Astrocyte of the spinal cord (primary cell): ENCODE results near the gene PDE8A.
A peak's percentile ranks its signal among the peaks of the same experiment; 100 is the strongest.

Source experiments
- DNase-seq: peaks from one replicate; pipeline ENCODE4 v3.0.0; 2011; ENCODE audit warnings: low read depth, low spot score
- H3K4me3 ChIP-seq: 2 replicates; pipeline ENCODE4 v1.5.1; 2011; ENCODE audit warnings: low read depth, mild to moderate bottlenecking, low read length, moderate library complexity
- in situ Hi-C: cut with HindIII; loops from 2 replicates; pipeline ENCODE4 v1.10.0; 2017; ENCODE audit warnings: low sequenced_read_pairs
- TF ChIP-seq, protein P1 (sequence below): IDR thresholded peaks from 2 replicates; pipeline ENCODE4 v1.5.1; 2012; ENCODE audit warnings: low read depth, mild to moderate bottlenecking, low read length, inconsistent platforms

PDE8A gene

DNA sequence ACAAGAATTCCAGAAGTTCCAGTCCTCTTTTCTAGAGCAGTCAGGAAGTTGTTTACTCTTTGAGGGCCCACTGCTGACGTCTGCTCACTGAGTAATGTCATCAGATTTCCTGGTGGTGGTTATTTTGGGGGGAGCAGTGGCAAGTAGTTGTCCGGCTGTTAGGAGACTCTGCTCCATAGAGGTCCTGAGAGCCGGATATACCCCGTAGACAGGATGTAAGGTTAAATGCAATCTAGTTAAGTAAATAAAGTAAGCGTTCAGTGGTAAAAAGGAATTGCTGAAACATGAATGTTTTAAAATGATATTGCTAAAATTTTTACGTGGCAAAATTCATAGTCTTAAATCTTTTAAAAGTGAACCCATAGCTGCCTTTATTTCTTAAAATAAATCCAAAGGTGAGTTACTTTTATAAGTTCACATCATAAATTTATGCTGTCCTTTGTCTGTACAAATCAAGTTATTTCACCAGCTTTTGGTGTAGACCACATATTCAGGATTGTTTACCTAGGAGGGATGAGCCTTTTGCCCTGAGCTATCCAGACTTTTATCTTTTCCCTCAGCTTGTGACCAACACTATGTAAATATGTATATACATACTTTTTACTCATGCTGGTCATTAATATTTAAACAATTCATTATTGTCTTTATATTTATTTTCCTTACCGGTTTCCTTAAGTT lies 65.8 kb downstream of the PDE8A start:
- H3K4me3 ChIP-seq, result no peak overlapping the region
- in situ Hi-C loops, result no loop called here
- TF ChIP-seq, protein P1, sequence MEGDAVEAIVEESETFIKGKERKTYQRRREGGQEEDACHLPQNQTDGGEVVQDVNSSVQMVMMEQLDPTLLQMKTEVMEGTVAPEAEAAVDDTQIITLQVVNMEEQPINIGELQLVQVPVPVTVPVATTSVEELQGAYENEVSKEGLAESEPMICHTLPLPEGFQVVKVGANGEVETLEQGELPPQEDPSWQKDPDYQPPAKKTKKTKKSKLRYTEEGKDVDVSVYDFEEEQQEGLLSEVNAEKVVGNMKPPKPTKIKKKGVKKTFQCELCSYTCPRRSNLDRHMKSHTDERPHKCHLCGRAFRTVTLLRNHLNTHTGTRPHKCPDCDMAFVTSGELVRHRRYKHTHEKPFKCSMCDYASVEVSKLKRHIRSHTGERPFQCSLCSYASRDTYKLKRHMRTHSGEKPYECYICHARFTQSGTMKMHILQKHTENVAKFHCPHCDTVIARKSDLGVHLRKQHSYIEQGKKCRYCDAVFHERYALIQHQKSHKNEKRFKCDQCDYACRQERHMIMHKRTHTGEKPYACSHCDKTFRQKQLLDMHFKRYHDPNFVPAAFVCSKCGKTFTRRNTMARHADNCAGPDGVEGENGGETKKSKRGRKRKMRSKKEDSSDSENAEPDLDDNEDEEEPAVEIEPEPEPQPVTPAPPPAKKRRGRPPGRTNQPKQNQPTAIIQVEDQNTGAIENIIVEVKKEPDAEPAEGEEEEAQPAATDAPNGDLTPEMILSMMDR, result no peak
- DNase-seq, result peak; percentile 97

DNA sequence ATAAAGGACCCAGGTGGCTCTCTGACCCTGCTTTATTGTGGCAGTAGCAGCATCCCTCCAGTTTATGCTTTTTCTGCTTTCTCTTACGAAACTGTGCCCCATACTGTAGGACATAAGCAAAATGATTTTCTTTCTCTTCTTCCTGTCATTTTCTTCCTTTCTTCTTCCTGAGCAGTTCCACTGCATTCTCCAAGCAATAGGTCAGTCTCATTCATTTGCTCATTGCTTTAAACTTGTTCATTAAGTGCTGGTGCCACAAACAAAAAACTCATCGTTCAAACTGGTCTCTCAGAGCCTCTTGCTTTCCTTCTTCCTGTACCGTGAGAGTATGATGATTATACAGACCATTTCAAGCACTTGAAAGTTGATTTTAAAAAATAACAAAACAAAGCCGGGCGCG lies 66.8 kb downstream of the PDE8A start:
- no peak overlapping the region for H3K4me3 ChIP-seq
- TF ChIP-seq, protein P1, result no peak
- in situ Hi-C loops, result no loop called here
- peak; percentile 59 for DNase-seq

DNA sequence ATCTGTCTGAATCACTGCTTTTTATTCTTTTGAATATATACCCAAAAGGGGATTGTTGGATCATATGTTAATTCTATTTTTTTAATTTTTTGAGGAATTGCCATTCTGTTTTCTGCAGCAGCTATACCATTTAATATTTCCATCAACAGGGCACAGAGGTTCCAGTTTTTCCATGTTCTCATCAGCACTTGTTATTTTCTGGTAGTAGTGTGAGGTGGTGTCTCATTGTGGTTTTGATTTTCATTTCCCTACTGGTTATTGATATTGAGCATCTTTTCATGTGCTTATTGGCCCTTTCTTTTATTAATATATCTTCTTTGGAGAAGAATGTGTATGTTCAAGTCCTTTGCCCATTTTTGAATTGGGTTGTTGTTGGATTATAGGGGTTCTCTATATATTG lies 68.1 kb downstream of the PDE8A start:
- TF ChIP-seq, protein P1, result no peak
- H3K4me3 ChIP-seq, result no peak overlapping the region
- no peak for DNase-seq
- in situ Hi-C loops, result no loop called here

DNA sequence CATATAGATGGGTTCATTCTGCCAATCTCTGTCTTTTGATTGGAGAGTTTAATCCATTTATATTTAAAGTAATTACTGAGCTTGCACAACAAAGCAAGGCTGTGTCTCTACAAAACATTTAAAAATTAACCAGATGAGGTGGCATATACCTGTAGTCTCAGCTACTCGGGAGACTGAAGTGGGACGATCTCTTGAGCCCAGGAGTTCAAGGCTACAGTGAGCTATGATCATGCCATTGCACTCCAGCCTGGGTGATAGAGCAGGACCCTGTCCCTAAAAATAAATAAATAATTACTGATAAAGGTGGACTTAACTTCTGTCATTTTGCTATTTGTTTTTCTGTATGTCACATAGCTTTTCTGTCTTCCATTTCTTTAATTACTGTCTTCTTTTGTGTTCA lies 78.1 kb downstream of the PDE8A start:
- DNase-seq, result no peak
- TF ChIP-seq, protein P1, result no peak
- in situ Hi-C loops, result no loop called here
- no peak overlapping the region for H3K4me3 ChIP-seq

DNA sequence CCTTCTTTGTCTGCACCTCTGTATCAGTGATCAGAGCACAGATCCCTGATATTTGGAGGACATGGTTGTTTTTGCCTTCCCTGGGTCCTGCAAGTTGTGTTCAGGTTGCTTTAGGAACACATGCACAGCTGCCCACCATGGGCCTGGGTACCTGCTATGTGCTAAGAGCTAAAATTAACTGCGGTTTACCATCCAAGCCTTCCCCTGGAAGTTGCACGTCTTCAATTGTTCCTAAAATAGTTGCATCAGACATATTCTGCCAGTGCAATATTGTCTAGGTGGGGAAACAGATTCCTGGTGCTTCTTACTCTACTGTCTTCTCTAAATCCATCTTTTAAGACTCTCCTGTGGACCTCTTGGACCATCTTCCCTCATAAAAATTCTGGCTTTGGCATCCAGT lies 80.9 kb downstream of the PDE8A start:
- TF ChIP-seq, protein P1, result no peak
- in situ Hi-C loops, result no loop called here
- no peak for DNase-seq
- no peak overlapping the region for H3K4me3 ChIP-seq

DNA sequence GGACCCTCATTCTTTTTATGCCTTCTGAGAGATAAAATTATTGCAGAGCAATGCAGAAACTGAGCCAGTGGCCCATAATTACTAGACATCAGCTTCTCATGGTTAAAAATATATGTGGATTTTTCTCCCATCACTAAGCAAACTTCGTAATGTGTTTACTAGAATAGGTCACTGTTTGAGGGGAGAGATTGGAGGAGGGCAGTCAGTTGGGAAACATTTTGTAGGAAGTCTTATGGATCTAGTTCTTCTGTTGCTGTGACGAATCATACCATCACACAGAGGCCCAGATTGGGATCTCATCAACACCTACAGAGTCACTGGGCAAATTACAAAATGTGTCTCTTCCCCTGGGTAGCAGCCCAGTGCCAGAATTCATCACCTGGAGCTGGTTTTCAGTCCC lies 81.4 kb downstream of the PDE8A start:
- DNase-seq, result no peak
- in situ Hi-C loops, result no loop called here
- TF ChIP-seq, protein P1, result no peak
- H3K4me3 ChIP-seq, result no peak overlapping the region
